Activated CD4-positive, alpha-beta memory T cell treated with anti-CD3 and anti-CD28 coated beads for 36 hours (primary cell): ENCODE data around the gene IKZF1. TPM values are rescaled to one million over a fixed set of nuclear protein-coding genes. Genes with fewer than 3 reads are reported as not detected.
A peak's percentile ranks its signal among the peaks of the same experiment; 100 is the strongest.

ENCODE experiments used
- CTCF ChIA-PET: fragments of 350-600 bp; sonication (Branson Sonifier 250); formaldehyde crosslinking; loops from one replicate; lab custom pipeline; 2021; ENCODE audit warnings: antibody characterized with exemption, inconsistent platforms; lab: Charles Lee
- POLR2A ChIA-PET: fragments of 350-600 bp; sonication (Branson Sonifier 250); formaldehyde crosslinking; loops from one replicate; lab custom pipeline; 2021; ENCODE audit warnings: antibody characterized with exemption; lab: Charles Lee
- DNase-seq: peaks from one replicate; pipeline ENCODE4 v3.0.0-alpha.2; 2020
- H3K27ac Mint-ChIP-seq: one replicate; pipeline ENCODE4 v1.8.0; 2021; ENCODE audit warnings: mixed read lengths
- H3K27me3 Mint-ChIP-seq: one replicate; pipeline ENCODE4 v1.8.0; 2021; ENCODE audit warnings: mixed read lengths
- H3K36me3 Mint-ChIP-seq: one replicate; pipeline ENCODE4 v1.8.0; 2021; ENCODE audit warnings: mixed read lengths
- H3K4me1 Mint-ChIP-seq: one replicate; pipeline ENCODE4 v1.8.0; 2021; ENCODE audit warnings: low read depth, mixed read lengths
- H3K4me3 Mint-ChIP-seq: one replicate; pipeline ENCODE4 v1.8.0; 2021; ENCODE audit warnings: mild to moderate bottlenecking, mixed read lengths
- H3K9me3 Mint-ChIP-seq: one replicate; pipeline ENCODE4 v1.8.0; 2021; ENCODE audit warnings: mixed read lengths
- intact Hi-C: fragments of 100-400 bp; cut with micrococcal nuclease; formaldehyde crosslinking; loops from one replicate; pipeline ENCODE4 v1.15.1; 2023
- total RNA-seq, 2 experiments: library from RNA; stranded (reverse); gene quantifications; one replicate each; pipeline ENCODE4 v1.2.3, GENCODE V29; 2021

IKZF1 gene
- total RNA-seq, 2 experiments from 2014 or later: 207 to 216 TPM

DNA sequence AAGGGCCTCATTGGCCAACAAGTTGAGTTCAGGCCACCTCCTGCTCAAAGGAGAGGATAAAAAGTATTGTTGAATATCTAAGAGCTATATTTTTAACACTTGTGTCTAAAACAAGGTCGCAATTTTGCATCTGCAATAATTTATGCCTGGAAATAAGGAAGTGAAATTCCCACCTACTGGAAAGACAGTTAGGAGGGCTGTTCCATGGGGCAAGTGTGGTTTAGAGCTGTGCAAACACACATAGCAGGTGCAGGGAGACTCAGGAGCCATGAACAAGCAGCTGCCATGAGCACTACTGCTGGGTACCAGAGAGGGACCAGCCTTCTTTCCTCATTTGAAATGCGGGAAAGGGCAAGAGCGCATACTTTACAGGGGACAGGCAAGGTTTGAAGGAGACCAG is 35.5 kb upstream of the IKZF1 start:
- POLR2A ChIA-PET: interaction anchor here (6.3 kb wide), 1 partner anchor 40 kb away, joined by 46 read pairs; no protein-coding TSS in a partner anchor
- Mint-ChIP-seq H3K27ac (peak overlapping the region; percentile 96), H3K4me1 (peaks cover 89% of the 10 kb centered on the region), H3K4me3 (no peak overlapping the region), H3K36me3 (no peaks in the 10 kb centered on the region), H3K9me3 (no peaks in the 10 kb centered on the region), H3K27me3 (no peaks in the 10 kb centered on the region)
- intact Hi-C loops: loop anchor here (5.0 kb wide), 1 partner anchor 178 kb away; no protein-coding TSS in a partner anchor
- DNase-seq: no peak
- CTCF ChIA-PET: interaction anchor here (0.7 to 7.8 kb wide), 5 partner anchors 10 to 63 kb away, joined by 3 to 58 read pairs (median 3); no protein-coding TSS in a partner anchor

DNA sequence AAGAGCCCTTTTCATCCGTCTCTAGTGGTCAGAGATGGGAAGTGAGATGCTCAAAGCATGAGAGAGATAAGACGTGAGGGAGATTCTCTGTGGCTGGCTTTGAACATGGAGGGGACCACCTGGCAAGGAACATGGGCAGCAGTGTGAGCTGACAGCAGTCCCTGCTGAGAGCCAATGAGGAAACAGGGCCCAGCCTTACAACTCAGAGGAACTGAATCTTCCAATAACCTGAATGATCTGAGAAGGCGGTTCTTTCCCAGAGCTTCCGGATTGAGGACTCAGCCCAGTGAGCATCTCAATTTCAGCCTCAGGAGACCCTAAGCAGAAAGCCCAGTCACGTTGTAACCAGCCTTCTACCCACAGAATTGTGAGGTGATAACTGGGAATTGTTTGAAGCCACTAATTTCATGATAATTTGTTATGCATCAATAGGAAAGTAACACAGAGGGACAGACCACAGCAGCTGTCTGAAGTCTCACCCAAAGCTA is 33.9 kb upstream of the IKZF1 start:
- Mint-ChIP-seq H3K9me3 (no peaks in the 10 kb centered on the region), H3K4me1 (peaks cover 85% of the 10 kb centered on the region), H3K27me3 (no peaks in the 10 kb centered on the region), H3K4me3 (no peak overlapping the region), H3K36me3 (no peaks in the 10 kb centered on the region), H3K27ac (peak overlapping the region; percentile 64)
- ChIA-PET POLR2A (interaction anchor here (0.8 kb wide), 1 partner anchor 35 kb away, joined by 3 read pairs; no protein-coding TSS in a partner anchor), CTCF (interaction anchor here (1.3 kb wide), 2 partner anchors 148 to 178 kb away, joined by 4 read pairs; no protein-coding TSS in a partner anchor)
- DNase-seq: no peak
- intact Hi-C loops: no loop called here

DNA sequence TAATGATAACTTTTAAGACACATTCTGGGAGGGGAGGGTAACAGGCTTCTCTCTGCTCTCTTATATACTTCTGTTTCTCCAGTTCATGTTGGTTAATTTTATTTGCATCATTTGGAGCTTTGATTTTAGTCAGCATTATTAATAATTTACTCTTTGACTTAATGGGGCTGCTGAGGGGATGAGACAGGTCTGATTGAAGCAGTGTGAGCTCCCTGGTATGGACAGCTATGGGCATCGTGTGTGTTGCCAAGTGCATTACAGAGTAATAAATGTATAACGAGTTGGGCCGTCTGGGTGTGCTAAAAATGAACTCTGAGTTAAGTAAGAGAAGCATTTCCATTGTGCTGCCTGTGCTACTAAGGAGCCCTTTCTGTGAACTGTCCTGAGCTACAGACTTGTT is 31.7 kb upstream of the IKZF1 start:
- Mint-ChIP-seq H3K9me3 (no peaks in the 10 kb centered on the region), H3K27ac (no peak overlapping the region), H3K27me3 (no peaks in the 10 kb centered on the region), H3K36me3 (no peaks in the 10 kb centered on the region), H3K4me1 (peaks cover 67% of the 10 kb centered on the region), H3K4me3 (no peak overlapping the region)
- ChIA-PET POLR2A (interaction anchor here (1.5 to 2.1 kb wide), 2 partner anchors 35 to 46 kb away, joined by 3 to 8 read pairs; no protein-coding TSS in a partner anchor), CTCF (interaction anchor here (1.2 to 2.3 kb wide), 4 partner anchors 36 to 129 kb away, joined by 3 to 6 read pairs (median 3); no protein-coding TSS in a partner anchor)
- no peak for DNase-seq
- intact Hi-C loops: no loop called here

DNA sequence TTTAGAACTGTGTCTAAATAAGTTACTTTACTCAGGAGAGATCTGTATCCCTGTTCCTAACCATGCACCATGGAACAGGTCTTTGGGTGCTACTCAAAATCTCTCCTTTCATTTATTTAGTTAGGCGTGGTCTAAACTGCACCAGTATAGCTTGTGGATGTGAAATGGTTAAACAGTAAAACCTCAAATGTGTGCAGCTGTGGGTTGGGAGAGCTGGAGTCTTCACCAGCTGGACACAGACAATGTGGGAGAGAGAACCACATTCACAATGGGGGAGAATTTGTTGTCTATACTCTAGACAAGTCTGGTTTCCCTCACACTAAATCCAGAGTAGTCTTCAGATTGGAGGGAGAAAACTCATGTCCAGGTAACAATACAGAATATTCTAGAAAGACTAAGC is 31.2 kb upstream of the IKZF1 start:
- Mint-ChIP-seq H3K4me3 (no peak overlapping the region), H3K27me3 (no peaks in the 10 kb centered on the region), H3K9me3 (no peaks in the 10 kb centered on the region), H3K27ac (no peak overlapping the region), H3K4me1 (peaks cover 62% of the 10 kb centered on the region), H3K36me3 (no peaks in the 10 kb centered on the region)
- intact Hi-C loops: no loop called here
- ChIA-PET CTCF (interaction anchor here (1.0 to 2.3 kb wide), 5 partner anchors 22 to 63 kb away, joined by 3 to 6 read pairs (median 3); no protein-coding TSS in a partner anchor), POLR2A (interaction anchor here (2.1 kb wide), 1 partner anchor 46 kb away, joined by 8 read pairs; no protein-coding TSS in a partner anchor)
- DNase-seq: no peak

DNA sequence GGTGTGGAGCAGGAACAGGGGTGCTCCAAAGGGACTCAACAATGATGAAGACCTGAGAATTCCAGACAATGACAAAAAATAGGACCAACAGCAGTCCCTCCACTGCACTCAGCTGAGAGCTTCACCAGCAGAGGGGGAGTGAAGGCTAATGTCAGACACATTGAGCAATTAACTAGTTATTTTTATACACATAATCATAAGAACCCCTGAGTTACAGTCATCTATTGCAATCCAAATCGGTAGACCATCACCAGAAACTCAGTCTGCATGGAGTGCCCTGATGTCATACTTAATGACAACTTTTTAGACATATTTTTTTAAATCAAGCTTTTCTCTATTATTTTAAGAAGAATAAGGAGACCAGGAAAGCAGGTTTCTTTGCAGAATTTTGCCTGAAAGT is 30.6 kb upstream of the IKZF1 start:
- Mint-ChIP-seq H3K27me3 (no peaks in the 10 kb centered on the region), H3K4me1 (peaks cover 59% of the 10 kb centered on the region), H3K9me3 (no peaks in the 10 kb centered on the region), H3K4me3 (no peak overlapping the region), H3K36me3 (peaks cover under 1% of the 10 kb centered on the region), H3K27ac (no peak overlapping the region)
- DNase-seq: no peak
- POLR2A ChIA-PET: interaction anchor here (1.0 to 2.1 kb wide), 2 partner anchors 9 to 47 kb away, joined by 5 to 8 read pairs; no protein-coding TSS in a partner anchor
- CTCF ChIA-PET: interaction anchor here (0.9 to 2.3 kb wide), 7 partner anchors 23 to 144 kb away, joined by 3 to 6 read pairs (median 3); no protein-coding TSS in a partner anchor
- intact Hi-C loops: no loop called here

DNA sequence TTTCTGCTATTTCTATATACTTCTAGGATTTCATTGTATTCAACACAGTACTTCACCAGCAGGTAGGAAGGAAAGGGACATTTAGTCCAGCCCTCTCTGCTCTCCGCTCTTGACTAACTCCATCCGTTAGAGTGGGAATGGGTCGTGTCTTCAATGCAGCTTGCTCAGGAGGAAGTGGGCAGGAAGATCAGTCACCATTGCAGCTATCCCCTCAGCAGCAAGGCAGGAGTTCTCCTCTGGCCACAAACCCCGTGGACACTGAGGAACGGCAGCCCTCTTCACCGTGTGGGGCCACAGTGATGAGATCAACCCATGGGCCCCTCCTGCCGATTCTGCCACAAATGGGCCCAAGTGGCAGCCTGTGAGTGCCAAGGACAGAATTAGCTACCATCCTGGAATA is 30.2 kb upstream of the IKZF1 start:
- POLR2A ChIA-PET: interaction anchor here (1.0 to 2.1 kb wide), 2 partner anchors 9 to 47 kb away, joined by 5 to 8 read pairs; no protein-coding TSS in a partner anchor
- no peak for DNase-seq

DNA sequence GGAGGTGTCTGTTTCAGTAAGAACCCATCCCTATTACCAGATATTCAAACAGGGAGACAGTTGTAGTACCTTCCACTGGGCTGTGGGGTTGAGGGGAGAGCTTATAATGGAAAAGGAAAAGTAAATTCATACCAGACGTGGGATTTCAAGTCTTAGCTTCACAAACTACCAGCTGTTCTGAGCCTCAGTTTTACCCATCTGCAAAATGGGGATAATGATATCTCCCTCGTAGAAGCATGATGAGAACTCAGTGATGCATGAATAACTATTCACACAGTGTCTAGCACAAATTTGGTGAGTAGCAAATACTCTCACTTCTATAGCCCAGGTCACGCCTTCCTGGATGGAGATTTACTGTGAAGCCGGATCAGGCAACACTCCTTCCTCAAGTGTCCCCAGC is 29.1 kb upstream of the IKZF1 start:
- POLR2A ChIA-PET: no interaction called here
- H3K9me3 Mint-ChIP-seq: peaks cover 7% of the 10 kb centered on the region
- peaks cover 3% of the 10 kb centered on the region for H3K36me3 Mint-ChIP-seq
- no peak for DNase-seq
- H3K4me1 Mint-ChIP-seq: peaks cover 48% of the 10 kb centered on the region
- CTCF ChIA-PET: interaction anchor here (1.2 to 1.5 kb wide), 2 partner anchors 47 to 71 kb away, joined by 4 read pairs; no protein-coding TSS in a partner anchor
- no peak overlapping the region for H3K27ac Mint-ChIP-seq
- intact Hi-C loops: loop anchor here (1.0 kb wide), 1 partner anchor 8 kb away; no protein-coding TSS in a partner anchor
- H3K4me3 Mint-ChIP-seq: no peak overlapping the region
- H3K27me3 Mint-ChIP-seq: no peaks in the 10 kb centered on the region

More for the DNA sequence above, 30.2 kb upstream of the IKZF1 start:
- intact Hi-C loops: no loop called here
- Mint-ChIP-seq H3K27me3 (no peaks in the 10 kb centered on the region), H3K4me1 (peaks cover 59% of the 10 kb centered on the region), H3K4me3 (no peak overlapping the region), H3K9me3 (peaks cover 3% of the 10 kb centered on the region), H3K36me3 (peaks cover 3% of the 10 kb centered on the region), H3K27ac (no peak overlapping the region)
- CTCF ChIA-PET: interaction anchor here (0.9 to 1.5 kb wide), 5 partner anchors 22 to 143 kb away, joined by 3 to 4 read pairs (median 3); no protein-coding TSS in a partner anchor

DNA sequence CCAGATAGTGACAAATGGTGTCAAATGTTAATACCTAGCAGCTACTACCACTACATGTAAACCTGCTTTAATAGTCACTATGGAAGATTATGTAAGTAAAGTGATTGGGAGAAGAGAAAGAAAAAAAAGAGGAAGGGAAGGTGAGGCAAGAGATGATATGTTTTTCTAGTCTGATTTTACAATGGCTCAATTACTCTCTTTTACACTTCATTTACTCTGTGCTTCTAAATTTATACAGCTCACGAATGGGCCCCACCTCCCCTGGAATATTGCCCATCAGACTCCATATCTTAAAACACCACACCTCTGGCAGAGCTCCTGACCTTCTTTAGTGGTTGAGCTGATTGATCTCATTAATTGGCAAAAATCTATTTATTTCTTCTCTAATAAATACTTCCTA is 28.0 kb upstream of the IKZF1 start:
- peaks cover 7% of the 10 kb centered on the region for H3K9me3 Mint-ChIP-seq
- intact Hi-C loops: no loop called here
- CTCF ChIA-PET: interaction anchor here (1.2 kb wide), 1 partner anchor 48 kb away, joined by 4 read pairs; no protein-coding TSS in a partner anchor
- no peaks in the 10 kb centered on the region for H3K27me3 Mint-ChIP-seq
- H3K27ac Mint-ChIP-seq: no peak overlapping the region
- H3K4me1 Mint-ChIP-seq: peaks cover 48% of the 10 kb centered on the region
- POLR2A ChIA-PET: no interaction called here
- no peak for DNase-seq
- H3K36me3 Mint-ChIP-seq: peaks cover 3% of the 10 kb centered on the region
- H3K4me3 Mint-ChIP-seq: no peak overlapping the region

DNA sequence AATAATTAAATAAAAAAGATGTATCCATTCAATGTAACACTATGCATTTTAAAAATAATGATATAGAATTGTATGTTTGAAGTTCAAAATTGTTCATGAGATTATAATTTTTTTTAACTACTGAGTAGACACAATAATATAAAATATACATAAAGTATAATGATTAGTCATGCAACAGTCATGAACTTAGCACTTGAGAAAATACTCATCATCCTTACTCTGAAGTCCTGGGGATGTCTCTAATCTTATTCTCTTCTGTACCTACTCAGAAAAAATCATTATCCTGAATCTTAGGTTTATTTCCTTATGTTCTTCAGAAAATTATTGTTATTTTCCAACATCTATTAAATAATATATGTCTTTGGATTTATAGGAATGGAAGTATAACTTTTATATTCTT is 26.4 kb upstream of the IKZF1 start:
- no peak for DNase-seq
- CTCF ChIA-PET: no interaction called here
- no peaks in the 10 kb centered on the region for H3K27me3 Mint-ChIP-seq
- H3K36me3 Mint-ChIP-seq: peaks cover 3% of the 10 kb centered on the region
- H3K9me3 Mint-ChIP-seq: peaks cover 7% of the 10 kb centered on the region
- POLR2A ChIA-PET: no interaction called here
- H3K27ac Mint-ChIP-seq: no peak overlapping the region
- H3K4me1 Mint-ChIP-seq: peaks cover 52% of the 10 kb centered on the region
- no peak overlapping the region for H3K4me3 Mint-ChIP-seq
- intact Hi-C loops: no loop called here

DNA sequence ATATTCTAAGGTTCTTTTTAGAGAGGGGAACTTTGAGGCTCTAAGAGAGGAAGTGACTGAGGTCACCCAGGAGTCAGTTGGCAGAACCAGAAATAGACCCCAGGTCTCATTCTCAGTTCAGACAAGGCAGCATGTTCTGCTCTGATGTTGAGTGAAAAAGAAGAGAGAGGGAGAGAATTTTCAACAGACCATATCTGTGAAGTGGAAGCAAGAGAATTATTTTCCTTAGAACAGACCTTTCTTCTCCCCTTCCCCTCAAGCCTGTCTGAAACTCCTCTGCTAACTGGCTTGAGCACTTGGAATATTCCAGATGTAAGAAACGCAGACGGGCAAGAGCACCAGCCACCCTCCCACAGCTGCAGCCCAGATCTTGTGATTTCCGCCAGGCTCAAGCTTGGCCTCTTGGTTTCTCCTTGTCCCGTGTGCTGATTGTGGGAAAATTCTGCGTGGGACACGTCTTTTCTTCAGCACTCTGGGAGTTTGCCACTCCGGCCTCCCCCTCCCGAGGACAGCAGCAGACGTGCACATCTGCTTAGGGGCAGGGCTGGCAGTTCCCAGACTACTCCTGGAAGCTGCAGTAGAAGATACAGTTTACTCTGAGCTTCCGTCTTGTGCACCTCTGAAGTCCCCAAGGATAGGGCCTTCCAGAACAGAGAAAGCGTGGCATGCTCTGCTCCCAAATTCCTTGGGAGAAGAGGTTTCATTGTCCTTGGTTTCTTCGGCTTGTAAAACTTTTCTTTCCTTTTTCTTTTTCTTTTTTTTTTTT is 22.7 kb upstream of the IKZF1 start:
- peaks cover 3% of the 10 kb centered on the region for H3K36me3 Mint-ChIP-seq
- intact Hi-C loops: no loop called here
- peak overlapping the region; percentile 42 for H3K27ac Mint-ChIP-seq
- H3K4me3 Mint-ChIP-seq: peak overlapping the region; percentile 25
- H3K9me3 Mint-ChIP-seq: peaks cover 7% of the 10 kb centered on the region
- DNase-seq: no peak
- POLR2A ChIA-PET: no interaction called here
- H3K27me3 Mint-ChIP-seq: no peaks in the 10 kb centered on the region
- CTCF ChIA-PET: interaction anchor here (0.8 to 1.5 kb wide), 4 partner anchors 52 to 90 kb away, joined by 3 to 5 read pairs (median 4); no protein-coding TSS in a partner anchor
- peaks cover 49% of the 10 kb centered on the region for H3K4me1 Mint-ChIP-seq

DNA sequence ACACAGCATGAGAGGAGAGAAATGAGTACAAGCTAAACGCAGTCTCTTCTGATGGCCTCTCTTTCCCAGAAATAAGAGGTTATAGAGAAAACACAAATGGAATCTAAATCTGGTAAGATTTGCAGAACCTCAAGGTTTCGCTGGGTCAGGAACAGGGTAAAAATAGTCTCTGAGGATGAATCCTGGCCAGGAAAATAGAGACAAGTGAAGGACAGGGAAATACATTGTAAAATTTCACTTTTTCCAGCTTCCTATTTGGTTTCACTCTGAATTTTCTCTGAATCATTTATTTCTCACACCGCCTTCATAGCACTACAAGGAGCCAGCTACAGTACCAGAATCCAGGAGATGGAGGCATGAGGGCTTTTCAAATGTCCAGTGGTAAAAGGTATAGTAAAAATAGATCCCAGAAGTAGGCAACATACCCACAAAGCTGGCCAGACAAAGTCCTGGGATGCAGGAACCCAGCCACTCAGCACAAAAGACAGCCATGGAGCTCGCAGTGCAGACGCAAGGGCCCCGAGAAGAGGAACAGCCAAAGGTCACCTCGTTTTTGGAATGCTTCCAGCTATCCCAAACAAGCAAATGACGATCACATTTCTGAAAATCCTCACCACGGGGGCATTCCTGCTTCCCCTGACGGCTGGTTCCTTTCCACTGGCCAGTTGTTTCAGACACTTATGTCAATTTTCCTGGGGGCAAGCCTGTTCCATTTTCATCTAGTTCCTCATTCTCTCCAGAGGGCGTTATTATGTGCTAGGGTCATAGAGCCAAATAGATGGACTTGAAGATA is 21.5 kb upstream of the IKZF1 start:
- H3K27me3 Mint-ChIP-seq: no peaks in the 10 kb centered on the region
- no peak for DNase-seq
- peaks cover 53% of the 10 kb centered on the region for H3K4me1 Mint-ChIP-seq
- H3K9me3 Mint-ChIP-seq: peaks cover 7% of the 10 kb centered on the region
- H3K4me3 Mint-ChIP-seq: peak overlapping the region; percentile 33
- CTCF ChIA-PET: interaction anchor here (0.8 to 1.3 kb wide), 3 partner anchors 56 to 89 kb away, joined by 3 to 5 read pairs (median 4); no protein-coding TSS in a partner anchor
- intact Hi-C loops: no loop called here
- peaks cover 3% of the 10 kb centered on the region for H3K36me3 Mint-ChIP-seq
- POLR2A ChIA-PET: no interaction called here
- peak overlapping the region; percentile 59 for H3K27ac Mint-ChIP-seq
